GM12878 (cell line): Measurements from ENCODE around the gene METTL3. TPM values are rescaled to one million over a fixed set of nuclear protein-coding genes. Genes with fewer than 3 reads are reported as not detected.

Experiments
- CBX5 ChIP-seq: sonication (generic); IDR thresholded peaks from 2 replicates; pipeline ENCODE4 v1.6.1; 2016; ENCODE audit warnings: low read depth, moderate library complexity, mild to moderate bottlenecking, inconsistent platforms
- E2F4 ChIP-seq: IDR thresholded peaks from 2 replicates; pipeline ENCODE4 v1.6.1; 2012; ENCODE audit warnings: low read depth, low read length, improper control_type of control experiment
- E4F1 ChIP-seq: fragments of 450-650 bp; IDR thresholded peaks from 2 replicates; pipeline ENCODE4 v1.6.1; 2018; ENCODE audit warnings: borderline replicate concordance, mild to moderate bottlenecking; ENCODE audit not compliant: partially characterized antibody
- EED ChIP-seq: sonication (generic); IDR thresholded peaks from 2 replicates; pipeline ENCODE4 v1.6.1; 2016; ENCODE audit warnings: antibody characterized with exemption, low read depth
- EGR1 ChIP-seq, 2 experiments: IDR thresholded peaks; 1 replicate in 1 of 2; 2 replicates in 1 of 2; pipeline ENCODE4 v1.6.1; 2011 to 2012; ENCODE audit warnings: low read depth in 2 of 2, low read length in 2 of 2, borderline replicate concordance in 1 of 2, mild to moderate bottlenecking in 1 of 2, moderate library complexity in 1 of 2
- EP300 ChIP-seq, 2 experiments: fragments of 150-350 bp in 1 of 2; IDR thresholded peaks; 2 replicates each; pipeline ENCODE4 v1.6.1; 2011 to 2012; ENCODE audit warnings: low read depth in 2 of 2, low read length in 2 of 2, borderline replicate concordance in 1 of 2, improper control_type of control experiment in 1 of 2, inconsistent platforms in 1 of 2; ENCODE audit not compliant: control insufficient read depth in 1 of 2
- ETV6 ChIP-seq, 2 experiments: fragments of 450-650 bp in 1 of 2; IDR thresholded peaks in 1 of 2; conservative IDR thresholded peaks in 1 of 2; 2 replicates each; pipeline ENCODE4 v1.6.1; 2014; ENCODE audit warnings: antibody characterized with exemption in 1 of 2, borderline replicate concordance in 1 of 2, low read depth in 1 of 2, mild to moderate bottlenecking in 1 of 2, moderate library complexity in 1 of 2
- EZH2 ChIP-seq: IDR thresholded peaks from 2 replicates; pipeline ENCODE4 v1.6.1; 2012; ENCODE audit warnings: low read depth, mild to moderate bottlenecking, control low read depth, inconsistent platforms, low read length, borderline replicate concordance; ENCODE audit not compliant: control insufficient read depth
- FOXM1 ChIP-seq: IDR thresholded peaks from 2 replicates; pipeline ENCODE4 v1.6.1; 2012; ENCODE audit warnings: low read depth, mild to moderate bottlenecking, inconsistent platforms, low read length, moderate library complexity
- HCFC1 ChIP-seq: fragments of 150-350 bp; IDR thresholded peaks from 2 replicates; pipeline ENCODE4 v1.6.1; 2014; ENCODE audit warnings: low read length
- HDAC2 ChIP-seq: fragments of 200-600 bp; sonication (generic); IDR thresholded peaks from 2 replicates; pipeline ENCODE4 v1.6.1; 2017
- IKZF2 ChIP-seq, 2 experiments: fragments of 450-650 bp; IDR thresholded peaks; 2 replicates each; pipeline ENCODE4 v1.6.1; 2017; ENCODE audit warnings: mild to moderate bottlenecking in 2 of 2, moderate library complexity in 2 of 2
- IRF3 ChIP-seq: fragments of 450-650 bp; IDR thresholded peaks from 2 replicates; pipeline ENCODE4 v1.6.1; 2014; ENCODE audit warnings: mild to moderate bottlenecking
- KAT2A ChIP-seq: conservative IDR thresholded peaks from 2 replicates; pipeline ENCODE4 v1.6.1; 2011; ENCODE audit warnings: low read depth, low read length; ENCODE audit not compliant: control insufficient read depth
- PBX3 ChIP-seq: IDR thresholded peaks from 2 replicates; pipeline ENCODE4 v1.6.1; 2011; ENCODE audit warnings: mild to moderate bottlenecking, low read depth, low read length, moderate library complexity; ENCODE audit not compliant: insufficient replicate concordance
- RAD21 ChIP-seq: IDR thresholded peaks from 2 replicates; pipeline ENCODE4 v1.6.1; 2011; ENCODE audit warnings: mild to moderate bottlenecking, low read depth, low read length, moderate library complexity; ENCODE audit not compliant: insufficient read depth
- SKIL ChIP-seq: fragments of 450-650 bp; IDR thresholded peaks from 2 replicates; pipeline ENCODE4 v1.6.1; 2017; ENCODE audit warnings: mild to moderate bottlenecking, low read depth, inconsistent platforms; ENCODE audit not compliant: poor library complexity, severe bottlenecking
- SMAD1 ChIP-seq: fragments of 450-650 bp; IDR thresholded peaks from 2 replicates; pipeline ENCODE4 v1.6.1; 2018; ENCODE audit warnings: mild to moderate bottlenecking, low read depth; ENCODE audit not compliant: partially characterized antibody
- SP1 ChIP-seq: IDR thresholded peaks from one replicate; pipeline ENCODE4 v1.6.1; 2011; ENCODE audit warnings: low read depth, low read length
- polyA plus RNA-seq, 11 experiments: library from polyadenylated mRNA; depleted of rRNA in 4 of 11; unstranded in 6 of 11; stranded (reverse) in 5 of 11; fragments of >200 nt; fragmentation: Nextera tagmentation in 4 of 11; fragmentation: Illumina TruSeq in 1 of 11; extraction: Ambion mirVana in 4 of 11; extraction: Trizol in 1 of 11; gene quantifications; 1 replicate in 1 of 11; 2 replicates in 10 of 11; pipeline versions ENCODE4 v1.2.1 to v1.2.3, GENCODE V29; 2011 to 2016; ENCODE audit warnings: inconsistent platforms in 2 of 11, missing spikeins in 2 of 11, low read depth in 1 of 11
- total RNA-seq, 4 experiments: library from RNA; depleted of rRNA in 3 of 4; stranded (reverse); fragments of >200 nt in 3 of 4; fragmentation: Illumina TruSeq in 1 of 4; extraction: Trizol in 1 of 4; gene quantifications; 2 replicates each; pipeline versions ENCODE4 v1.2.1 to v1.2.3, GENCODE V29; 2013 to 2021

Gene METTL3
- total and polyA plus RNA-seq, 10 of the 15 experiments (the other 5 are each of a cell fraction or from before 2014, with no cell fraction given) = 32.8 to 165 (median 65.5) TPM

- peak; percentile 72 for TF ChIP-seq HCFC1
- TF ChIP-seq ETV6 (conservative IDR thresholded peaks at IDR 0.05 in 1 of 2, IDR thresholded peaks at IDR 0.05 in 1 of 2; ENCODE audit: borderline replicate concordance in 1 of 2, low read depth in 1 of 2) = no peak; a peak in 1 of 4 replicates
- 0 out of 4 replicates have a peak, but pooled peaks of 1 of the 2 experiments have one; percentile 8 for TF ChIP-seq EP300 (IDR thresholded peaks at IDR 0.05; ENCODE audit: borderline replicate concordance in 1 of 2, control insufficient read depth in 1 of 2, low read depth in 2 of 2, low read length in 2 of 2)
- no peak for TF ChIP-seq HDAC2
- TF ChIP-seq EZH2 = no peak
- TF ChIP-seq KAT2A = no peak
- peak; percentile 64 for TF ChIP-seq SKIL
- peak in 1 of 2 experiments; percentile 2; a peak in 1 of 3 replicates for TF ChIP-seq EGR1 (IDR thresholded peaks at IDR 0.05; ENCODE audit: borderline replicate concordance in 1 of 2, low read depth in 2 of 2, low read length in 2 of 2)
- peak; percentile 73 for TF ChIP-seq E4F1
- no peak for TF ChIP-seq PBX3
- TF ChIP-seq EED = no peak
- peak; percentile 67 for TF ChIP-seq SMAD1
- no peak for TF ChIP-seq IKZF2 (IDR thresholded peaks at IDR 0.05)
- peak; percentile 89 for TF ChIP-seq SP1
- TF ChIP-seq IRF3 = peak; percentile 59; the same call in 1 of the 2 replicates
- TF ChIP-seq FOXM1 = peak; percentile 79; the same call in 1 of the 2 replicates
- TF ChIP-seq RAD21 = peak; percentile 45
- TF ChIP-seq CBX5 = peak; percentile 88; the same call in 1 of the 2 replicates
- 0 out of 2 replicates have a peak, but pooled peaks have one; percentile 34 for TF ChIP-seq E2F4
Observed at GRCh38 chr14:21455912-21456667, 55.0 kb downstream of the METTL3 start, which contains the start of gene CHD8 (continued).
